SKM-1 treated with dmso at 0.1 percent for 144 hours (cell line): ENCODE measurements around the gene GRIA3.

Experiments
- DNase-seq: peaks from one replicate; lab custom pipeline; 2025; ENCODE audit not compliant: unreplicated experiment; lab: John Stamatoyannopoulos, UW

The GRIA3 gene

GRCh38 chrX:123184219-123184865, at the start of gene GRIA3:
TSS of gene GRIA3 (plus strand) at chrX:123184278. CDS start at chrX:123184536, 258 bp downstream.
- no peak for DNase-seq

DNA sequence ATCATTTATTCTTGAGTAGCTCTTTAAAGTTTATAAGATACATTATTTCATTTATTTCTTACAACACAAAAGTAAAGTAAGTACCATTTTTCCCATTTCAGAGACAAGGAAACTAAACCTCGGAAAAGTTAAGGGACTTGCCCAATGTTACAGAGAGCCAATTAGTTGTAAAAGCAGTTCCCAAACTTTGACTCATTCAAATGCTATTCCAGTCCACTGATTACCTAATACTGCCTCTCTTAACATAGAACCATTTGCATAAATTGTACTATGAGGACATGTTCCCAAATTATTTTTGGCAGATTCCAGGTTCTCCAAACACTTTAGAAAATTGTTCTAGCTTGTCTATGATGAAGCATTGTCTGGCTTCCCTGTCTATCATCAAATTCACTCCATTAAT, 45.6 kb upstream of the GRIA3 start:
- DNase-seq: no peak

GRCh38 chrX:123140454-123140853, 43.6 kb upstream of the GRIA3 start:
- no peak for DNase-seq

DNA sequence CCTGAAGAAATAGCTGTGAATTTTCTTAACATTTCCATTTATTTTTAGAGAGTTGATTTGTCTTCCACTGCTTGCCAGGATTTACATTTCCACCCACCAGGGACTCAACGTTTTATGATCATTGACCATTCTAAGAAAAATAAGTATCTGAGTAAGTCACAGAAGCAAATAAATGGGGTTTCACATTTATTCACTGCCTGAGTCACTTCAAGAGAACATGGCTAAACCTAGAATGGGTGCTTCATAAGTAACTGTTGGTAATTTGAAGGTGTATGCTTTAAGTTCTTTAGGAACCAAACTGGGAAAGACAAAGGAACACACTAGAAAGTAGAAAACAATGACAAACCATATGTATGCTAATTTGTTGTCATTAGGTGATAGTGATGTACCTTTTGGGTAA, 43.2 kb upstream of the GRIA3 start:
- DNase-seq: no peak

- DNase-seq: no peak
These were observed 30.2 kb upstream of the GRIA3 start for GRCh38 chrX:123153846-123154335.

GRCh38 chrX:123155327-123155726, 28.8 kb upstream of the GRIA3 start:
- DNase-seq: no peak

- no peak for DNase-seq
These were observed 26.5 kb upstream of the GRIA3 start for GRCh38 chrX:123157586-123157985.

DNA sequence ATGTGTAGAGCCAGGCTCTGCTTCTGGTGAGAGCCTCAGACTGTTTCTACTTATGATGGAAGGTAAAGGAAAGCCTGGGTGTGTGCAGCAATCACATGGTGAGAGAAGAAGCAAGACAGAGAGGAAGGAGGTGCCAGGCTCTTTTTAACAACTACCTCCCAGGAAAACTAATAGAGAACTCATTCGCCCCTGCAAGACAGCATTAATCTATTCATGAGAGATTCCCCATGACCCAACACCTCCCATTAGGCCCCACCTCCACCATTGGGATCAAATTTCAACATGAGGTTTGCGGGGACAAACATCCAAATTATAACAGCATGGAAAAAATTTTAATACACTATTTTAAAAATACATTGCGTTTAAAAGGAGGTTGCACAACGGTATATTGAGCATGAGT, 24.7 kb upstream of the GRIA3 start:
- no peak for DNase-seq

GRCh38 chrX:123167621-123168020, 16.5 kb upstream of the GRIA3 start:
- no peak for DNase-seq

- DNase-seq: no peak
These were observed 14.7 kb upstream of the GRIA3 start for GRCh38 chrX:123169247-123169901.

DNA sequence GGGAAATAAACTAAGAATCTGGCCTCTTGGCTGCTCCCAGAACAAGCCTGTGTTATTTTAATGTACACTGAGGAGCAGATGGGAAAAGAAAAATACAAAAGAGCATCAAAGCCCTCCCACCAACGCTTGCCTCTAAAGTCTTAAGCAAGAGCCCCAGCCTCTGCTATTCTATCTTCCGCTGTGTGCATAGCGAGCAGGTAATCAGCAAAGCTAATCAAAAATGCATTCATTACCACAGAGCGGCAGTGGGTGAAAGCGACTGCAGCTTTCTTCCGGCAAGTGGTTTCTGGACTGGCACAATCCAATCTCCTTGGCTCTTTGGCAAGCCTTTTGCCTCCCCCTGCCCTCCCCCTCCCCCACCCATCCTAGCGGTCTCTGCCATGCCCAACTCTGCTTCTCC, 13.5 kb upstream of the GRIA3 start:
- DNase-seq: no peak

DNA sequence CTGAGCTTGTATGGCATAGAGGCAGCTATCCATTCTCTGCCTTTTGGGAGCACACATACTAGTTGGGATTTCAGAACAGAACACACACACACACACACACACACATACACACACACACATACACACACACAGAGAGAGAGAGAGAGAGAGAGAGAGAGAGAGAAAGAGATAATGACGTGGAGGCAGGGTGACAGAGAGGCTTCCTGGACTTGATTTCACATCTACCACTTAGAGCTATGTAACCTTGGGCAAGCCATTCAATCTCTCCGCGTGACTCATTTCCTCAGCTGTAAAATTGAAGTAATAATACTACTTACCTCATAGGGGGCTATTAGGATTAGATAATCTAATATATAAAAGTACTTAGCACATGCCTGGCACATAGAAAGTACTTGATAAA, 12.3 kb upstream of the GRIA3 start:
- no peak for DNase-seq

DNA sequence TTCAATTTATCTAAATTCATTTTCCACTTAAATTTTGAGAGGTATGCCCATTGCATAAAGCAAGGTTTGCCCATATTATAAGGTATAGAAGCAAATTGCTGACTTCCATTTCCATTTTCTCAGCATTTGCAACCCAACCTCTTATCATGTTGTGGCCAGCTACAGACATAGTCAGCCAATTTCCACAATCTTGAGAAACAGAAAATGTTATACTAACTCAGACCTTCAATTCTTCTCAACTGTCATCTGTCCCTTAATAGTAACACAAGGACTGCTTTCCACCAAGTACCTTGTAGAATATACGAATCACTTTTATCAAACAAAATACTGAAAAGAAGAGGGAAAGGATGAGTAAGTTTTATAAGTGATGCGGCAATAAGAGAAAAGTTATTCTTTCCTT, 11.2 kb upstream of the GRIA3 start:
- DNase-seq: no peak

DNA sequence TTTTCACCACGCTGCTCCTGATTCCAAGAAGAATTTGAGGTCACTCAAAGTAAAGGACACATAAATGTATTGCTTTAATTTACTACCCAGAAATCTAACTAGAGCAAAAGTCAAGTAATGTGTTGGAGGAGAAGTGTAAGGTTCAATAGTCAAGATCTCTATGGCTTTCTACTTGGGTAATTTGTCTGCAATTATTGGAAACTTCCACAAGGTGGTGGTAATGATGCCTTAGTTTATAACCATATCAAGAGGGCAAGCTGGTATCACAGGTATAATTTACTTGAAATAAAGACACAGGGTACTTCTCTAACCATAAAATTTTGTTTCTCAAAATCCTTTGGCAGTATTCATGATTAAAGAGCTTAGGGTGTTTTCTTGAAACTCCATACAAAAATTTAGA, 10.2 kb upstream of the GRIA3 start:
- DNase-seq: no peak

DNA sequence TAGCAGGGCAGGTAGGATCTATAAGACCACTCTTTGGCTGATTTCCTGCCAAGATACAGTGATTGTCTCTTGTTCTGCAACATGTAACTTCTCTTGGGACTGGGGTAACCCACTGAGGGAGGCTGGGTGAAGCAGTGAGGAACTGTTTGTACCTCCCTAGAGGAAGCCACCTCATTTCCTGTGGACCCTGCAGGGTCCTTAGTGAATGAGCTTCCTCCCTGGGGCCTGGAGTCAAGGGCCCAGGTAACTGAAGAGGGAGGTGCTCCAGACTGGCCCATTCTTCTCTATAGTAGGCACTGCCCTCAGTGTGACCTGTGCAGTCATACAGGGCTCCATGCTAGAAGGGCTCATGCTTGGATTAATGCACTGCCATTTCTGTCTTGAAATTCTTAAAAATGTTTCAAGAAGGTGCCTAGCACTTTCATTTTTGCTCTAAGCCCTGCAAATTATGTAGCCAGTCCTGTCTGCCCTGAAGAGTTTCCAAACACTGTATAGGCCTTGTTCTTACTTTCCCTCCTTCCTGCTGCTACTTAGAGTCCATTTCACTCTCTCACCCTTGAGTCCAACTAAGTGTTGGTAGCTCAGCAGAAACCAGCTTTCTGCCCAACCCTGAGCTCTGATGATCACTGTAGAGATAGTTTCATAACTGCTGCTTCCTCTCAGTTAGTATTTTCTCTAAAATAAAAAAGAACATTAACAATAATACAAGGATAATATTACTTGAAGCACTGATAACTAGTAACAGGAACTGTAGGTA, 8.5 kb upstream of the GRIA3 start:
- DNase-seq: no peak

DNA sequence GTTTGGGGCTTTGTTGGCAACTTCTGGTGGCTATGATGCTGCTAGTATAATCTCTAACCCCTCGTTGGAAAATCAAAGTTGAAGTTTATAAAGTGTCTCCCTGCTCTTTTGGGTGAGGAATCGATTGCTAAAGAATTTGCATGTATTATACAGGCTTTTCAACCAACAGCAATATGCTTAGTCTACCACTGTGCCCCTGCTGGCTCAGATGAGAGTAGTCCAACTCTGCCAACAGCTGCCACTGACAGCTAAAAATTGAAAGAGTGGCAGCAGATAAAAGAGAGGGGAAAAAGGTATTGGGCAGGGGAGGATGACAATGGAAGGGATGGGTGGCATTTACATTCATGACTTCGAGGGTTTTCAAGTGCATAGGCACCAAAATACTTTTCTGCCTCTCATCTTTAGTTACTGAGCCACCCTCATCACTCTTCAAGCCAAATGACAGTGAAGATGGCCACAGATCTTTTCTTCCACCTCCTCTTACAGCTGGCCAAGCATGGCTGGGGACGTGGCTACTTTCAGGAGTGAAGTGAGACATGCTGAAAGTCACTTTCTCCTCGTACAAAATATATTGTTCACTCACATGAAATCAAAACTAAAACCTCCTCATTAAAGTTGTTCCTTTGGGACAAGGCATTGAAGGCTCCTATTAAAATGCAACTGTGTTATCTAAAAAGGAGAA, 2.7 kb upstream of the GRIA3 start:
- DNase-seq: no peak

- DNase-seq: no peak
These were observed 793 bp downstream of the GRIA3 start for GRCh38 chrX:123184866-123185276.

GRCh38 chrX:123185721-123186120, 1.6 kb downstream of the GRIA3 start:
- no peak for DNase-seq

DNA sequence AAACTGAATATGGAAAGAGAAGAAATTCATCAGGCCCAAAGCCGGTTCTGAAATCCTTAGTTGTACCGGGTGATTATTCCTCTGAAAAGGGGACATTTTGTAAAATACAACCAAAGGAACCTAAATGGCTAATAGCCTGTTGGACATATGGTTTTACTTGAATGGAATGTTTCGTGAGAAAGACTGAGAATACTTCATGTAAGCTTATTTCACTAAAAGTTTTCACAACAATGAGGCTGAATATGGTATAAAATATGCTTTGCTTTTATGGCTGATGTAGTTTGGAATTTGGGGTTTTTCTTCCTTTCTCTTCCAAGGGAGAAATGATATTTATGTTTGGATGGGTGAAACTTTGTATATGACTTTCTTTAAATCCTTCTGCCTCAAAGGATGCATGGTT, 2.7 kb downstream of the GRIA3 start:
- DNase-seq: no peak

DNA sequence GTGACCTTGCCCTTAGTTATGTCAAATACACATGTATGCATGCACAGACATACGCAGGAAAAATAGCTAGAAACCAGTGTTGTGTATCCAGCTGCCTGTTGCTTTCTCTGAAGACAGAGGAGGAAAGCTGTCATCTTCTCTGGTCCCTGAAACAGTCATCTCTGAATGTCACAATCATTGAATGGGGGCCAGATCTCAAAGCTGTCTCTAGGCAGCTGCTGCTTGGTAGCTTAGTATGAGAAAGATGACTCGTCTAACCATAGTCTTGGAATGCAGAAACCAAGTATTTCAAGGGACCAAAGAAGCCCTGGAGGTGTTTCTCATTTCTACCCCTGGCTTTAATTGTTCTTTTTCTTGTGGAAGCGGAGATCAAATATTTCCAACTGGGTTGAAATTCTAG, 4.0 kb downstream of the GRIA3 start:
- no peak for DNase-seq

- no peak for DNase-seq
These were observed 5.3 kb downstream of the GRIA3 start for GRCh38 chrX:123189338-123189737.

- no peak for DNase-seq
These were observed 6.0 kb downstream of the GRIA3 start for GRCh38 chrX:123190096-123190495.
